Activated T-helper 2 cell treated with anti-CD3 and anti-CD28 coated beads, Interferon-gamma antibody, Interleukin-2, Interleukin-4, amounts not matched to agents 10 μg/mL and 5 μg/mL and 100 μg/mL, durations not matched to agents 14 hours and 24 hours and 36 hours (primary cell): ENCODE measurements around the gene ZNF616. TPM values are rescaled to one million over a fixed set of nuclear protein-coding genes. Genes with fewer than 3 reads are reported as not detected.
A peak's percentile ranks its signal among the peaks of the same experiment; 100 is the strongest.
"Not testable (repeated sequence)": the region's sequence is repeated elsewhere in the genome, so short reads cannot be mapped to it uniquely, and the experiment has no call there.

Experiments used
- DNase-seq: peaks from one replicate; pipeline ENCODE4 v3.0.0; 2021; ENCODE audit warnings: low spot score
- H3K27ac Mint-ChIP-seq: one replicate; pipeline ENCODE4 v1.8.0; 2021; ENCODE audit warnings: mixed read lengths
- H3K27me3 Mint-ChIP-seq: one replicate; pipeline ENCODE4 v1.8.0; 2021; ENCODE audit warnings: low read depth, mixed read lengths
- H3K36me3 Mint-ChIP-seq: one replicate; pipeline ENCODE4 v1.8.0; 2021; ENCODE audit warnings: low read depth, mixed read lengths
- H3K4me1 Mint-ChIP-seq: one replicate; pipeline ENCODE4 v1.8.0; 2021; ENCODE audit warnings: low read depth, mixed read lengths
- H3K4me3 Mint-ChIP-seq: one replicate; pipeline ENCODE4 v1.8.0; 2021; ENCODE audit warnings: low read depth, mild to moderate bottlenecking, moderate library complexity, mixed read lengths
- H3K9me3 Mint-ChIP-seq: one replicate; pipeline ENCODE4 v1.8.0; 2021; ENCODE audit warnings: mixed read lengths
- intact Hi-C: fragments of 100-400 bp; cut with micrococcal nuclease; formaldehyde crosslinking; loops from one replicate; pipeline ENCODE4 v1.15.1; 2023
- total RNA-seq: library from RNA; stranded (reverse); gene quantifications from 2 replicates; pipeline ENCODE4 v1.2.3, GENCODE V29; 2022

ZNF616 gene
- total RNA-seq, 1 donor from 2014 or later = 8.5 TPM

DNA sequence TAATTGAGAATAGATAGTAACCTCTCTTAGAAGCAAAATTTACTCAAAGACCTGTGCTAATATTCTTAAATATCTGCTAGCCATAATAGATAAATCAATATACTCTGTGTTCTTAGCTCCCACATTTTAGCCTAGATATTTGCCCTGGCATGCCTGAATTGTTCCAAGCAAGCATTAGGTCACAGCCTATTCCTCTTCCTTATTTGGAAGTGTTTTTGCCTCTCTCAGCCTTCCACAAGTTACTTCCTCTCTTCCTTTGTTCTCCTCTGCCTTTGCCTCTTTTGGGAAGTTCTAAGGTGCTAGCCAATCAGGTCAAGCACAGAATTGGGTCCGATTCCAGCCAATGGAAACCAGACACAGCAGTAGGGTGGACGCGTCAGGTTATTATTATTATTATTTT lies 43.3 kb downstream of the ZNF616 start:
- Mint-ChIP-seq H3K4me1 (peaks cover 15% of the 10 kb centered on the region), H3K36me3 (peaks cover 44% of the 10 kb centered on the region), H3K9me3 (peaks cover 79% of the 10 kb centered on the region)
- H3K4me3 Mint-ChIP-seq, H3K27me3 Mint-ChIP-seq, intact Hi-C loops, DNase-seq, H3K27ac Mint-ChIP-seq: not testable (repeated sequence)

DNA sequence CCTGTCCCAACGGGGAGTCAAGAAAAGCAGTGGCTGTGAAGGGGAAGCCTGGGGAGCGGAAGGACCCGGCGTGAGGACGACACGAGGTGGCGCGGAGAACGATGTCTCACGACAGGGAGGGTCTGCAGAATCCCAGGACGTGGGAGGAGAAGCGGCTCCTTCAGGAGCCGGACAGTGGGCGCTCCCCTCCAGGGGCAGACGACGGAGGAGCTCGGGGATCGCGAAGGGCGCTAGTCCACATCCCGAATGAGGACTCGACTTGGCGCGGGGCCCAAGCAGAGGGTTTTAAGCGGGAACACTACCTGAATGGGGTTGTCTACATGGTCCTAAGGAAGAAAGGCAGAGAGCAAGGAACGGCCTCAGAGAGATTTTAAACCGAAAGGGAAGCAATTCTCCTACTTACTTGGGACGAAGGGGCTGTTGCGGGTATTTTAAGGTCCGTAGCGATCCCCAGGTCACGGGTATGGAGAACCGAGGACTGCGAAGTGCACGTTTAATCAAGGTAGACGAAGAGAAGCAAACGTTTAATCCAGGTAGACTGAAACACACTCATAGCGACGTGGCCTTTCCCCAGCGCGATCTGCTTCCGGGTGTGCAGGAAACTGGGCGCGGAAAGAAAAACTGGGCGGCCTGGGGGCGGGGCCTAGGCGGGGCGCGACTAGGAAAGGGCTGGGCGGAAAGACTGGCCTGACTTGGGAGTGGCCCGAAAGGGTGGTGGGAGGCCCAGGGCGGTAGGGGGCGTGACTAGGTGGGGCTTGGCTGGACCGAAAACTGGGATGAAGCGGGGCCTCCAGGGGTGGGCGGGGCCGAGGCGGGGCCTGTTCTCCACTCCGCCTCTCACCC lies 44.3 kb downstream of the ZNF616 start, which contains the start of gene ZNF841:
TSS of gene ZNF841 (minus strand) at position 594 of the 843 bp plus-strand sequence. CDS start 10,964 bp downstream, outside the sequence.
- H3K36me3 Mint-ChIP-seq = peaks cover 54% of the 10 kb centered on the region
- intact Hi-C loops = no loop called here
- peak; percentile 78 for DNase-seq
- peaks cover 81% of the 10 kb centered on the region for H3K9me3 Mint-ChIP-seq
- peaks cover 15% of the 10 kb centered on the region for H3K4me1 Mint-ChIP-seq
- peak within 1 kb of the TSS; percentile 93 for H3K27ac Mint-ChIP-seq
- no peaks in the 10 kb centered on the region for H3K27me3 Mint-ChIP-seq
- peak within 1 kb of the TSS; percentile 96 for H3K4me3 Mint-ChIP-seq

DNA sequence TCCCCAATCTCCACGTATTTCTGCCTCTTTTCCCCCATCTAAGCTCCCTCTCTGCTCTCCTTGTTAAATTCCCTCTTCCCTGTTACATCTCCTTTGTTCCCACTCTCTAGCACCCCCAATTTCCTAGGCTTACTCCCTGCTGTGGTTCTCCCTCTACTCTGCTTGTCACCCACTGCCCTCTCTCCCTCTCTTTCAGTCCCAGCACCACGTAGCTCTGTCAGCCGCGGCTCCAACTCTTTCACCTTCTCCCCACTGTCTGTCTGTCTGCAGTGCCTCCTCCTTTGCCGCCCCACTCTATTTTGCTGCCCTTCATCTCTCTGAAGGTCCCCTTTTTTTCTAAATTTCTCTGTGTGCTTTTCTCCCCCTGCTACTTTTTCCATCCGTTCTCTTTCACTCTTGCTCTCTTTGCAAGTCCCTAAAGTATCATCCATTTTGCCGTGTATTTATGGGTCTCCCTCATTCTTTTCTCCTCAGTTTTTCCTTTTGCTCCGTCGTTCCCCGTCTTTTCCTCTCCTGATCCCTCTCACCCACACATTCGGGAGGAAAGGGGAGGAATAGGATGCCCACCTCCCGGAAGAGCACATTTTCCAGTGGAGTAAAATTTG lies 45.1 kb downstream of the ZNF616 start:
- Mint-ChIP-seq H3K9me3 (peaks cover 83% of the 10 kb centered on the region), H3K4me1 (peaks cover 15% of the 10 kb centered on the region), H3K27ac (peak overlapping the region; percentile 93), H3K27me3 (no peaks in the 10 kb centered on the region), H3K36me3 (peaks cover 62% of the 10 kb centered on the region), H3K4me3 (peak overlapping the region; percentile 96)
- DNase-seq = no peak
- intact Hi-C loops = no loop called here

- peaks cover 97% of the 10 kb centered on the region for H3K36me3 Mint-ChIP-seq
- H3K9me3 Mint-ChIP-seq = peaks cover 83% of the 10 kb centered on the region
- no peak for DNase-seq
- H3K27ac Mint-ChIP-seq = no peak overlapping the region
- no peaks in the 10 kb centered on the region for H3K4me1 Mint-ChIP-seq
- H3K4me3 Mint-ChIP-seq = no peak overlapping the region
- no peaks in the 10 kb centered on the region for H3K27me3 Mint-ChIP-seq
- intact Hi-C loops = no loop called here
These were observed 53.3 kb downstream of the ZNF616 start for GRCh38 chr19:52086481-52086880.

DNA sequence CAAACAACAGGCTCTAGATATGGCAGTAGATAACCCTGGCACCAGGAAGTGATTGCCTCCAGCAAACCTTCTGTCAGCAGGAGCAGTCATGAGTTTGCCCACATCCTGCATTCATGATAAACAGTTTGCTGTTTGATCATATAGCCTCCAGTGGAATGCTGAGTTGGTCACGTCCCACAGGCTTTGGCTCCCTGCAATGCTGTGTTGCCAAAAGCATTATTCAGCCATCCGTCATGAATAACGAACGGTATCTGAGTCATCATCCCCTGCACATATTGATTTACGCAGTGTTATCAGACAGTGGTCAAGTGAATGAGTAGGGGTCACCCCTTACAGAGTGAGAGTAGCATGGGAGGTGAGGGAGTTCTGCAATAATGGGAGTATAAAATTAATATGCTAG lies 69.2 kb downstream of the ZNF616 start:
- Mint-ChIP-seq H3K36me3 (peaks cover 100% of the 10 kb centered on the region), H3K27me3 (no peaks in the 10 kb centered on the region), H3K27ac (no peak overlapping the region), H3K9me3 (peaks cover 87% of the 10 kb centered on the region), H3K4me3 (no peak overlapping the region), H3K4me1 (no peaks in the 10 kb centered on the region)
- DNase-seq = no peak
- intact Hi-C loops = no loop called here

DNA sequence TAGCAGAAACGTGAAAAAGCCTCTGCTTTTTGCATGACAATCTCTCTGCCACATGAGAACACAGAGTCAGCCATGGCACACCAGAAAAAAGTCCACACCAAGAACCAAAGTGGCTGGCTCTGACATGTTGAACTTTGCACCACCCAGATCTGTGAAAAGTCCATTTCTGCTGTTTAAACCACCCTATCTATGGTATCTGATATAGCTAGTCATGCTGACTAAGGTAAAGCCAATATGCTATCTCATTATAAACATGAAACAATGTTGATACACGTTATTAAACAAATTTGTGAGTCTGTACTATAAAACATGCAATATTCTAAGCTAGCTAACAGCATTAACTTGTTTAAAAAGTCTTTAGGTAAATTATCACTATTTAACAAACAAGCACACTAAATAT lies 70.1 kb downstream of the ZNF616 start:
- H3K27me3 Mint-ChIP-seq = no peaks in the 10 kb centered on the region
- H3K36me3 Mint-ChIP-seq = peaks cover 98% of the 10 kb centered on the region
- no peaks in the 10 kb centered on the region for H3K4me1 Mint-ChIP-seq
- intact Hi-C loops = no loop called here
- no peak for DNase-seq
- no peak overlapping the region for H3K27ac Mint-ChIP-seq
- H3K9me3 Mint-ChIP-seq = peaks cover 87% of the 10 kb centered on the region
- no peak overlapping the region for H3K4me3 Mint-ChIP-seq

- Mint-ChIP-seq H3K36me3 (peaks cover 82% of the 10 kb centered on the region), H3K27ac (no peak overlapping the region), H3K9me3 (peaks cover 76% of the 10 kb centered on the region), H3K4me3 (no peak overlapping the region), H3K27me3 (no peaks in the 10 kb centered on the region), H3K4me1 (no peaks in the 10 kb centered on the region)
- intact Hi-C loops = no loop called here
- no peak for DNase-seq
These were observed 73.4 kb downstream of the ZNF616 start for GRCh38 chr19:52066258-52066863.

DNA sequence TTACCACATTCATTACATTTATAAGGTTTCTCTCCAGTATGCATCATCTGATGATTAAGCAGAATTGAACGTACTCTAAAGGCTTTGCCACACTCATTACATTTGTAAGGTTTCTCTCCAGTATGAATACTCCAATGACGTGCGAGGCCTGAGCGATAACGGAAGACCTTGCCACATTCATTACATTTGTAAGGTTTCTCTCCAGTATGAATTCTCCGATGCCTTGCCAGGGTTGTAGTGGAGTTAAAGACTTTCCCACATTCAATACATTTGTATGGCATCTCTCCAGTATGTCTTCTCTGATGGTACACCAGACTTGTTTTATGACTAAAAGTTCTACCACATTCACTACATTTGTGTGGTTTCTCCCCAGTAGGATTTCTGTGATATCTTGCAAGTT lies 74.3 kb downstream of the ZNF616 start:
- Mint-ChIP-seq H3K36me3 (peaks cover 77% of the 10 kb centered on the region), H3K9me3 (peaks cover 76% of the 10 kb centered on the region), H3K27ac (no peak overlapping the region), H3K4me1 (no peaks in the 10 kb centered on the region), H3K4me3 (no peak overlapping the region), H3K27me3 (no peaks in the 10 kb centered on the region)
- intact Hi-C loops = no loop called here
- DNase-seq = no peak

Other genes starting within 250 kb of the ZNF616 start
- gene ZNF649, start 234.9 kb downstream of the ZNF616 start, total RNA-seq = 11.8 and 12.1 TPM in 2 replicates
- gene ZNF613, start 212.5 kb downstream of the ZNF616 start, total RNA-seq = 3.6 and 3.8 TPM in 2 replicates
- gene ZNF350, start 153.1 kb downstream of the ZNF616 start, total RNA-seq = 9.1 and 9.2 TPM in 2 replicates
- 6.3 and 6.7 TPM in 2 replicates for gene ZNF615, start 131.7 kb downstream of the ZNF616 start, total RNA-seq
- 9.2 and 9.6 TPM in 2 replicates for gene ZNF614, start 111.6 kb downstream of the ZNF616 start, total RNA-seq
- gene ZNF432, start 91.1 kb downstream of the ZNF616 start, total RNA-seq = 13.3 and 15.5 TPM in 2 replicates
- 13.2 and 15.0 TPM in 2 replicates for gene ZNF841, start 44.2 kb downstream of the ZNF616 start, total RNA-seq
- gene ZNF836, start 31.7 kb upstream of the ZNF616 start, total RNA-seq = 7.2 and 8.8 TPM in 2 replicates
- 218 and 225 TPM in 2 replicates for gene PPP2R1A, start 50.1 kb upstream of the ZNF616 start, total RNA-seq
- 15.9 and 18.2 TPM in 2 replicates for gene ZNF766, start 129.6 kb upstream of the ZNF616 start, total RNA-seq
- gene ZNF480, start 157.2 kb upstream of the ZNF616 start, total RNA-seq = 3.2 and 3.6 TPM in 2 replicates
- 0.50 and 1.1 TPM in 2 replicates for gene ZNF610, start 196.3 kb upstream of the ZNF616 start, total RNA-seq
- 8.1 and 10.0 TPM in 2 replicates for gene ZNF880, start 230.0 kb upstream of the ZNF616 start, total RNA-seq